Tibial nerve (tissue), 4 donors: ENCODE results near the gene MELTF. TPM values are rescaled to one million over a fixed set of nuclear protein-coding genes. Genes with fewer than 3 reads are reported as not detected.
"Not testable (repeated sequence)": the region's sequence is repeated elsewhere in the genome, so short reads cannot be mapped to it uniquely, and the experiment has no call there.

Source experiments
- DNase-seq, 2 donors: peaks; one replicate each; pipeline ENCODE4 v3.0.0-alpha.2; 2019; ENCODE audit warnings: low spot score in 2 of 2
- H3K27ac ChIP-seq, 4 donors: fragments of 200-600 bp; sonication (generic) in 3 of 4; one replicate each; pipeline ENCODE4 v1.5.1; 2017 to 2019; ENCODE audit warnings: mild to moderate bottlenecking in 1 of 4
- H3K27me3 ChIP-seq, 2 donors: fragments of 200-600 bp; sonication (generic) in 1 of 2; one replicate each; pipeline versions ENCODE4 v1.5.1 to v1.6.0; 2017 to 2019
- H3K36me3 ChIP-seq, 3 donors: fragments of 200-600 bp; sonication (generic); one replicate each; pipeline ENCODE4 v1.5.1; 2018 to 2019
- H3K4me1 ChIP-seq, 4 donors: fragments of 200-600 bp; sonication (generic) in 3 of 4; one replicate each; pipeline ENCODE4 v1.5.1; 2017 to 2019
- H3K4me3 ChIP-seq, 4 donors: fragments of 200-600 bp; sonication (generic) in 3 of 4; one replicate each; pipeline ENCODE4 v1.5.1; 2017 to 2019; ENCODE audit warnings: mild to moderate bottlenecking in 1 of 4, moderate library complexity in 1 of 4
- H3K9me3 ChIP-seq, 4 donors: fragments of 200-600 bp; sonication (generic) in 3 of 4; one replicate each; pipeline ENCODE4 v1.5.1; 2017 to 2019
- EP300 ChIP-seq, 2 donors: sonication (generic); formaldehyde crosslinking; IDR thresholded peaks; one replicate each; pipeline ENCODE4 v1.6.1; 2017; ENCODE audit warnings: antibody characterized with exemption in 2 of 2, mild to moderate bottlenecking in 1 of 2
- POLR2A ChIP-seq, 2 donors: fragments of 450-650 bp; IDR thresholded peaks; one replicate each; pipeline ENCODE4 v1.6.1; 2017; ENCODE audit warnings: antibody characterized with exemption in 2 of 2, mild to moderate bottlenecking in 2 of 2, moderate library complexity in 2 of 2
- WGBS, 2 donors: methylation state at CpG; one replicate each; pipeline ENCODE4 v1.1.5; 2018; 5-methylcytosine and 5-hydroxymethylcytosine counted together
- total RNA-seq, 4 donors: library from RNA; depleted of rRNA; stranded (reverse); fragments of >200 nt; gene quantifications; one replicate each; pipeline ENCODE4 v1.1.0, GENCODE V29; 2016
- TF ChIP-seq, protein P1 (sequence below), 5 experiments: fragments of 200-600 bp in 3 of 5; fragments of 450-650 bp in 2 of 5; sonication (generic) in 3 of 5; IDR thresholded peaks; one replicate each; pipeline ENCODE4 v1.5.1; 2016 to 2019; ENCODE audit warnings: antibody characterized with exemption in 5 of 5, mild to moderate bottlenecking in 3 of 5, moderate library complexity in 2 of 5

Gene MELTF
- total RNA-seq, 4 donors from 2014 or later = 3.3 to 8.8 (median 7.0) TPM

DNA sequence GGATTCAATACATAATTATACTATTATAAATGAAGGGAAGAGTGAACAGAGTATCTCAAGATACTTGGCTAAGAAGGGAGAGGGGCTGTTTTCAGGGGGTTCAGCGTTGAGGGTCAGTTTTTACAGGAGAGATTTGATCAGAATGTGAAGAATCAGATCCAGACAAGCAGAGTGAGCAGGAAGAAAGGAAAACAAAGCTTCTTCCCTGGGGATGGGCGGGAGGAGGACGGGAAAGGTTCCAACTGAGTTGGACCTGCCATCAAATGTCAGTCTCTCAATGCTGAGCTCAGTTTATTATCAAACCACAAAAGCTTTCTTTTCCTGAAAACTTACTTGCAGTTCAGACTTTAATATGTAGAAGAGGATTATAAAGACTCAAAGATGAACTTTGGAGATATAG lies 6.0 kb upstream of the MELTF start:
- H3K36me3 ChIP-seq = no peaks in the 10 kb centered on the region
- 40 to 49% methylated on average over 3 of the region's 3 CpGs for WGBS, 2 donors
- H3K27ac ChIP-seq = no peak overlapping the region
- TF ChIP-seq POLR2A (IDR thresholded peaks at IDR 0.05) = no peak
- TF ChIP-seq, protein P1, sequence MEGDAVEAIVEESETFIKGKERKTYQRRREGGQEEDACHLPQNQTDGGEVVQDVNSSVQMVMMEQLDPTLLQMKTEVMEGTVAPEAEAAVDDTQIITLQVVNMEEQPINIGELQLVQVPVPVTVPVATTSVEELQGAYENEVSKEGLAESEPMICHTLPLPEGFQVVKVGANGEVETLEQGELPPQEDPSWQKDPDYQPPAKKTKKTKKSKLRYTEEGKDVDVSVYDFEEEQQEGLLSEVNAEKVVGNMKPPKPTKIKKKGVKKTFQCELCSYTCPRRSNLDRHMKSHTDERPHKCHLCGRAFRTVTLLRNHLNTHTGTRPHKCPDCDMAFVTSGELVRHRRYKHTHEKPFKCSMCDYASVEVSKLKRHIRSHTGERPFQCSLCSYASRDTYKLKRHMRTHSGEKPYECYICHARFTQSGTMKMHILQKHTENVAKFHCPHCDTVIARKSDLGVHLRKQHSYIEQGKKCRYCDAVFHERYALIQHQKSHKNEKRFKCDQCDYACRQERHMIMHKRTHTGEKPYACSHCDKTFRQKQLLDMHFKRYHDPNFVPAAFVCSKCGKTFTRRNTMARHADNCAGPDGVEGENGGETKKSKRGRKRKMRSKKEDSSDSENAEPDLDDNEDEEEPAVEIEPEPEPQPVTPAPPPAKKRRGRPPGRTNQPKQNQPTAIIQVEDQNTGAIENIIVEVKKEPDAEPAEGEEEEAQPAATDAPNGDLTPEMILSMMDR (IDR thresholded peaks at IDR 0.05) = no peak
- H3K27me3 ChIP-seq = no peaks in the 10 kb centered on the region
- H3K9me3 ChIP-seq = no peaks in the 10 kb centered on the region
- DNase-seq = no peak
- no peak overlapping the region for H3K4me3 ChIP-seq
- peaks cover 0 to 22% (median 0%) of the 10 kb centered on the region in 4 donors for H3K4me1 ChIP-seq

DNA sequence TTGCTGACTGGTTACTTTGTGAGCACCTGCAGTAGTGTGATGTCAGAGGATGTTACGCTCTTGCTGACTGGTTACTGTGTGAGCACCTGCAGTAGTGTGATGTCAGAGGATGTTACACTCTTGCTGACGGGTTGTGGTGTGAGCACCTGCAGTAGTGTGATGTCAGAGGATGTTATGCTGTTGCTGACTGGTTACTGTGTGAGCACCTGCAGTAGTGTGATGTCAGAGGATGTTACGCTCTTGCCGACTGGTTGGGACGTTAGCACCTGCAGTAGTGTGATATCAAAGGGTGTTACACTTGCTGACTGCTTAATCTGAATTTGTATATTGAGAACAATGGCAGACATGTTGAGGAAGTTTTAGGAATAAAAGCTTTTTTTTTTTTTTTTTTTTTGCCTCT lies 5.2 kb upstream of the MELTF start:
- DNase-seq, H3K4me3 ChIP-seq: not testable (repeated sequence)
- WGBS, 2 donors = 83 to 86% methylated on average over 5 of the region's 5 CpGs

DNA sequence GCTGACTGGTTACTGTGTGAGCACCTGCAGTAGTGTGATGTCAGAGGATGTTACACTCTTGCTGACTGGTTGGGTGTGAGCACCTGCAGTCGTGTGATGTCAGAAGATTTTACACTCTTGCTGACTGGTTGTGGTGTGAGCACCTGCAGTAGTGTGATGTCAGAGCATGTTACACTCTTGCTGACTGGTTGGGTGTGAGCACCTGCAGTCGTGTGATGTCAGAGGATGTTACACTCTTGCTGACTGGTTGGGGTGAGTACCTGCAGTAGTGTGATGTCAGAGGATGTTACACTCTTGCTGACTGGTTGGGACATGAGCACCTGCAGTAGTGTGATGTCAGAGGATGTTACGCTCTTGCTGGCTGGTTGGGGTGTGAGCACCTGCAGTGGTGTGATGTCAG lies 4.1 kb upstream of the MELTF start:
- DNase-seq, H3K27me3 ChIP-seq, H3K36me3 ChIP-seq, H3K27ac ChIP-seq, H3K4me3 ChIP-seq, H3K9me3 ChIP-seq: not testable (repeated sequence)
- peaks cover 0 to 38% (median 9%) of the 10 kb centered on the region in 4 donors for H3K4me1 ChIP-seq
- WGBS, 2 donors = 84 to 90% methylated on average over 3 of the region's 3 CpGs

More for the DNA sequence above, 5.2 kb upstream of the MELTF start:
- not testable (repeated sequence) for H3K27ac ChIP-seq, H3K9me3 ChIP-seq, H3K36me3 ChIP-seq, H3K27me3 ChIP-seq
- peaks cover 0 to 28% (median under 1%) of the 10 kb centered on the region in 4 donors for H3K4me1 ChIP-seq

DNA sequence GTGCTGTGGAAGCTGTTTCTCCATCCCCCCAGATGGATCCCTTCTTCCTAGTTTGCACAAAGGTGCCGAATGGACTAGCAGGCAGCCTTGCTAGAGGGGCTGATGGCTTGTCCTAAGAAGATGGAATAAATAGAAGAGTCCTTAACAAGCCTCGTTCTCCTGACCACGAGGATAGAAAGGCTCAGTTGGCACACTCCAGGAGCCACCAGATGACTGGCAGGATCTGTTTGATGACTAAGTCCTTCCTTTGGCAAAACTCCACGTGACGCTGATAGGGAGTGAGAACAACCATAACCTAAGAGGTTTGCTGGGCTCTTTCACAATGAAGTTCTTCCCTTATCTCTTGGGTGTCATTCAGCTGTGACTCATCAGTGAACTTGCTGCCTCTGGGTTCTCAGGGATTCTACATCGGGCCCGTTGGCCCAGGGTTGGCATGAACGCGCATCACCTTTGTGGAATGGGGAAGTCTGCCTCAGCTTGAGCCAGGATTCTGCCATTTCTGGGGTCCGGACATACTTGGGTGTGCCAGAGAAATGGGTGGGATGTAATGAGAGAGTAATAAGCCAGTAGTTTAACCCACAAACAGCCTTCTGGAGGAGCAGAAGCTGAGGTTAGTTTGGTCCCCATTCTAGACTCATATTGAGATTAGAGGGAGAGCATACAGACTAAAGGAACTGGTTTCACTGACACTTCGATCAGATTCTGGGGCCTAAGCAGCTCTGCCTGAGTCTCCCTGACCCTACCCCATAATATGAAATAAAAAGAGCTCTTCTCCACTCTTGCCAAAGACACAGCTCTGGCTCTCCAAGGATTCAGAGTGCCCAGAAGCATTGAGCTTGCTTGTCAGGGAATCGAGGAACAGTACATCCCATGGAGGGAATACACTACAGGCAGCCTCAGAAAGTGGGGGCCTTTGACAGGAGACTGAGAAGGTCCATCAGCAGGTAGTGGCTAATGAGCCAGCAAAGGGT lies 2.0 kb upstream of the MELTF start:
- WGBS, 2 donors = 44 to 45% methylated on average over 12 of the region's 12 CpGs
- Histone ChIP-seq H3K27me3 (peaks cover 0 to 8% of the 10 kb centered on the region in 2 donors), H3K4me1 (peaks cover 0 to 42% (median 10%) of the 10 kb centered on the region in 4 donors), H3K27ac (peak overlapping the region; percentile 41 to 82 (median 60)), H3K4me3 (no peak overlapping the region), H3K9me3 (no peaks in the 10 kb centered on the region), H3K36me3 (no peaks in the 10 kb centered on the region)
- TF ChIP-seq POLR2A (IDR thresholded peaks at IDR 0.05) (no peak), EP300 (IDR thresholded peaks at IDR 0.05) (peak in 1 of 2 donors; percentile 87)
- TF ChIP-seq, protein P1 (IDR thresholded peaks at IDR 0.05) = no peak
- DNase-seq = peak; percentile 73 to 98

DNA sequence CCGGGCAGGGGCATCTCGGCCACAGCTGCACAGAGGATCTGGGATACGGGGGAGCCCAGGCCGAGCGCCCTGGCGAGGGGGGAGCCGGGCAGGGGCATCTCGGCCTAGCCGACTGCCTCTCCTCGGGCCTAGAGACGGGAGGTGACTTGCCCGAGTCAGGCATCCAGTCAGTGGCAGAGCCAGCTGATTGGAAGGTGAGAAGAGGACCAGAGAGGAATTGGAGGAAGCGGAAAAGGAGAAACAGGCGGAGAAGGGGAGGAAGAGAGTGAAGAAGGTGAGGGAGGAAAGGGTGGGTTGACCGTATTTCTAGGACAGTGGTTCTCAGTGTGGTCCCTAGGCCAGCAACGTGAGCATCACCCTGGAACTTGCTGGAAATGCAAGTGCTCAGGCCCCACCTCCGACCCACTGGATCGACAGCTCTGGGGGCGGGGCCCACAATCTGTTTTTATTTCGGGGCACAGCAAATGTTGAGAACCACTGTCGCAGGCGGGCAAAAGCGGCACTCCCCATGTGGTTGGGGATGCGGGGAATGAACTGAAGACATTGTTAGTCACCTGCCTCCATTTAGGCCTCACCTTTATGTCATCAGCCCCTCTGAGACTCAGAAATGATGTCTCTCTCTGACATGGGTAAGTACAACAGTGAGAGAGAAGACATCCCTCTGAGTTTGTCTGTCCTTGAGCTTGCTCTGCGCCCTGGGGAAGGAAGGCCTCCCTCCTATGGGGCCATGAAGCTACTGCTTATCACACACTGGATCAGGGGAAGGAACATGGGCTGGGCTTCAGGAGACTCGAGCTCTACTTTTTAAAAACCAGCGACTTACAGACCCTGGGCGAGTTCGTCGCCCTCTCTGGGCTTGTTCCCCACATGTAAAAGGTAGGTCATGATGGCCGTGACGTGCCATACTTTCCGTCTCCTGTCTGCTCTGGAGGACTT lies 1.0 kb upstream of the MELTF start:
- peaks cover 0 to 37% (median 10%) of the 10 kb centered on the region in 4 donors for H3K4me1 ChIP-seq
- H3K9me3 ChIP-seq = no peaks in the 10 kb centered on the region
- H3K27me3 ChIP-seq = peaks cover 0 to 8% of the 10 kb centered on the region in 2 donors
- 78 to 87% methylated on average over 30 to 31 of the region's 33 CpGs for WGBS, 2 donors
- no peak overlapping the region for H3K4me3 ChIP-seq
- no peak for DNase-seq
- H3K27ac ChIP-seq = peak overlapping the region; percentile 41 to 82 (median 60)
- no peaks in the 10 kb centered on the region for H3K36me3 ChIP-seq
- TF ChIP-seq POLR2A (IDR thresholded peaks at IDR 0.05) = no peak

DNA sequence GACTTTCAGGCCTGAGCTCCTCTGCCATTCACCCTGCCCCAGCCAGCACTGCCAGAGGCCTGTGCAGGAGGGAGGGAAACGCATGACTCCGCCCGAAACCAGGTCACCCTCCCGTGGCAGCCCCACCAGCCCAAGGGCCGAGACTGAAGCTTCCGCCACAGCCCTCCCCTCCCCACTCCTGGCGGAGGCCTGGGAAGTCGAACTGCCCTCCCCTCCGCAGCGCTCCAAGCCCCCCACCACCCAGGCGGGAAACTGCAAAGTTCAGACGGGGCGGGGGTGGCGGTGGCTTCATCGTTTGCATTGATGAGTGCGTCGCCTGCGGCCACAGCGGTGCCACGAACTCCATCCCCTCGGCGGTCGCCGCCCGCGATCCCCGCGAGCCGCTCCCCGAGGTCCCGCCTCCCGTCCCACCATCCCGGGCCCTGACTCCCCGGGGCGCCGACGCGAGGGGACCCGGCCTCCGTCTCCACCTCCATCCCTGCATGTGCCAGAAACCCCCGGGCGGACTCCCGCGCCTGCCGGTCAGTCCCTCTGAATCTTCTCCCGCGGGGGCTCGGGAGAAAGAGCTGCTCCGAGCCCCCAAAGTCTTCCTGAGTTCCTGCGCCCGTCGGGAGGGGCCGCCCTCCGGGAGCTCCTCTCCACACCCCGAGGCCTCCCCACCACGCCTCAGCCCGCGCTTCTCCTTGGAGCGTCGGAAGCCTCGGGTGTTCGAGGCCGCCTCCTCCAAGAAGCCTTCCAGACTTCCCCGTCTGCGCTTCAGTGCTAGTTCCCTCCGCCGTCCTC lies 698 bp downstream of the MELTF start:
- Histone ChIP-seq H3K4me1 (peaks cover 0 to 34% (median 10%) of the 10 kb centered on the region in 4 donors), H3K27me3 (peaks cover 0 to 13% of the 10 kb centered on the region in 2 donors), H3K27ac (peak overlapping the region in 3 of 4 donors; percentile 38 to 60 (median 48)), H3K4me3 (peak overlapping the region; percentile 22 to 54 (median 52)), H3K9me3 (no peaks in the 10 kb centered on the region), H3K36me3 (no peaks in the 10 kb centered on the region)
- TF ChIP-seq, protein P1 (IDR thresholded peaks at IDR 0.05) = no peak
- TF ChIP-seq EP300 (IDR thresholded peaks at IDR 0.05) (no peak), POLR2A (IDR thresholded peaks at IDR 0.05) (no peak)
- 2 to 4% methylated on average over 17 to 45 of the region's 67 CpGs for WGBS, 2 donors
- no peak for DNase-seq
